Gastrocnemius medialis (tissue), 4 donors: ENCODE data around the gene CRHR2. TPM values are rescaled to one million over a fixed set of nuclear protein-coding genes. Genes with fewer than 3 reads are reported as not detected.
"Not testable (repeated sequence)": the region's sequence is repeated elsewhere in the genome, so short reads cannot be mapped to it uniquely, and the experiment has no call there.

ENCODE experiments used
- ATAC-seq, 2 donors: fragments of 150-250 bp; one replicate each; pipeline ENCODE4 v1.9.1; 2016
- DNase-seq, 2 donors: peaks; one replicate each; pipeline ENCODE4 v3.0.0-alpha.2; 2019
- H3K27ac ChIP-seq, 4 donors: fragments of 200-600 bp; sonication (generic); 1 replicate in 1 of 4; 2 replicates in 3 of 4; pipeline ENCODE4 v1.5.1; 2016 to 2018; ENCODE audit warnings: mild to moderate bottlenecking in 2 of 4, moderate library complexity in 1 of 4
- H3K27me3 ChIP-seq, 3 donors: fragments of 200-600 bp; sonication (generic) in 2 of 3; 1 replicate in 1 of 3; 2 replicates in 2 of 3; pipeline versions ENCODE4 v1.5.1 to v1.6.0; 2016 to 2019; ENCODE audit warnings: mild to moderate bottlenecking in 1 of 3, moderate library complexity in 1 of 3
- H3K36me3 ChIP-seq, 2 donors: fragments of 200-600 bp; sonication (generic) in 1 of 2; one replicate each; pipeline ENCODE4 v1.5.1; 2017 to 2018
- H3K4me1 ChIP-seq, 2 donors: fragments of 200-600 bp; sonication (generic) in 1 of 2; one replicate each; pipeline ENCODE4 v1.5.1; 2016 to 2017; ENCODE audit warnings: mild to moderate bottlenecking in 2 of 2
- H3K4me3 ChIP-seq, 4 donors: fragments of 200-600 bp; sonication (generic) in 3 of 4; 1 replicate in 1 of 4; 2 replicates in 3 of 4; pipeline ENCODE4 v1.5.1; 2016 to 2019; ENCODE audit warnings: mild to moderate bottlenecking in 2 of 4
- H3K9me3 ChIP-seq, 3 donors: fragments of 200-600 bp; sonication (generic) in 2 of 3; 1 replicate in 1 of 3; 2 replicates in 2 of 3; pipeline ENCODE4 v1.5.1; 2016 to 2019
- CTCF ChIP-seq, 5 experiments: fragments of 450-650 bp in 3 of 5; fragments of 200-600 bp in 2 of 5; sonication (generic) in 2 of 5; IDR thresholded peaks in 4 of 5; conservative IDR thresholded peaks in 1 of 5; 1 replicate in 4 of 5; 2 replicates in 1 of 5; pipeline ENCODE4 v1.5.1; 2016 to 2019; ENCODE audit warnings: antibody characterized with exemption in 5 of 5, mild to moderate bottlenecking in 3 of 5, moderate library complexity in 3 of 5
- POLR2A ChIP-seq, 2 donors: fragments of 450-650 bp; IDR thresholded peaks; one replicate each; pipeline ENCODE4 v1.6.1; 2017; ENCODE audit warnings: antibody characterized with exemption in 2 of 2, mild to moderate bottlenecking in 2 of 2, moderate library complexity in 2 of 2
- in situ Hi-C, 4 donors: fragments of 200-750 bp; cut with MboI; loops; one replicate each; pipeline versions ENCODE4 v1.15.0 to v1.8.0; 2017; ENCODE audit warnings: low sequenced_read_pairs in 4 of 4
- intact Hi-C: fragments of 100-400 bp; cut with DNase I; formaldehyde crosslinking; loops from one replicate; pipeline ENCODE4 v1.15.1; 2023; ENCODE audit warnings: low total_unique reads
- total RNA-seq, 4 donors: library from RNA; depleted of rRNA; stranded (reverse); fragments of >200 nt; gene quantifications; one replicate each; pipeline versions ENCODE4 v1.1.0 to v1.2.3, GENCODE V29; 2016

Gene CRHR2
- total RNA-seq, 4 donors from 2014 or later = 0.07 to 0.52 TPM; not detected in 2

GRCh38 chr7:30723776-30724175 is 41.5 kb upstream of the CRHR2 start:
- TF ChIP-seq POLR2A (IDR thresholded peaks at IDR 0.05) (no peak), CTCF (IDR thresholded peaks at IDR 0.05 in 4 of 5, conservative IDR thresholded peaks at IDR 0.05 in 1 of 5) (no peak)
- no peak for ATAC-seq
- in situ Hi-C loops = no loop called here

GRCh38 chr7:30722671-30723070 is 40.4 kb upstream of the CRHR2 start:
- H3K4me1 ChIP-seq = no peaks in the 10 kb centered on the region
- H3K9me3 ChIP-seq = peaks cover 0 to 3% (median 0%) of the 10 kb centered on the region in 3 donors
- no peaks in the 10 kb centered on the region for H3K27me3 ChIP-seq
- in situ Hi-C loops (no loop called here), intact Hi-C loops (no loop called here)
- no peak for TF ChIP-seq POLR2A (IDR thresholded peaks at IDR 0.05)
- no peak for TF ChIP-seq CTCF (IDR thresholded peaks at IDR 0.05 in 4 of 5, conservative IDR thresholded peaks at IDR 0.05 in 1 of 5)
- ATAC-seq = no peak
- H3K27ac ChIP-seq = no peak overlapping the region
- no peaks in the 10 kb centered on the region for H3K36me3 ChIP-seq
- H3K4me3 ChIP-seq = no peak overlapping the region
- DNase-seq = no peak

More at GRCh38 chr7:30723776-30724175, 41.5 kb upstream of the CRHR2 start:
- H3K4me1 ChIP-seq = no peaks in the 10 kb centered on the region
- DNase-seq = no peak
- H3K36me3 ChIP-seq = no peaks in the 10 kb centered on the region
- H3K9me3 ChIP-seq = no peaks in the 10 kb centered on the region
- no peaks in the 10 kb centered on the region for H3K27me3 ChIP-seq
- intact Hi-C loops = no loop called here
- H3K27ac ChIP-seq = no peak overlapping the region
- H3K4me3 ChIP-seq = no peak overlapping the region

- Histone ChIP-seq H3K27ac (no peak overlapping the region), H3K36me3 (no peaks in the 10 kb centered on the region), H3K27me3 (no peaks in the 10 kb centered on the region), H3K4me1 (no peaks in the 10 kb centered on the region), H3K9me3 (peaks cover 0 to 3% (median 0%) of the 10 kb centered on the region in 3 donors), H3K4me3 (no peak overlapping the region)
- intact Hi-C loops = no loop called here
- in situ Hi-C loops = no loop called here
- no peak for TF ChIP-seq POLR2A (IDR thresholded peaks at IDR 0.05)
- no peak for TF ChIP-seq CTCF (IDR thresholded peaks at IDR 0.05 in 4 of 5, conservative IDR thresholded peaks at IDR 0.05 in 1 of 5)
- DNase-seq = no peak
- ATAC-seq = no peak
These were observed 39.9 kb upstream of the CRHR2 start for GRCh38 chr7:30722187-30722586.

DNA sequence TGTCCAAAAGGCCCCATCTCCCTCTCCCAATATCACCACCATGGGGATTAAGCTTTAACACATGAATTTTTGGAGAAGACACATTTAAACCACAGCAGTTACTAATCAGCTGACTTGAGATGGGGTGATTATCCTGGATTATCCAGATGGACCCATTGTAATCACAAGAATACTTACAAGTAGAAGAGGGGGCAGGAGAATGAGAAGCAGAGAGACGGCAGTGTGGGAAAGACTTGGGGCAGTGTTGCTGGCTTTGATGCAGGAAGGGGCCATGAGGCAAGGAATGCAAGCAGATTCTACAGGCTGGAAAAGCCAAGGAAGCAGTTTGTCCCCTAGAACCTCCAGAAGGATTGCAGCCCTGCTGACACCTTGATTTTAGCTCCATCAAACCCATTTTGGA is 39.0 kb upstream of the CRHR2 start:
- no peak for TF ChIP-seq POLR2A (IDR thresholded peaks at IDR 0.05)
- no peak for TF ChIP-seq CTCF (IDR thresholded peaks at IDR 0.05 in 4 of 5, conservative IDR thresholded peaks at IDR 0.05 in 1 of 5)
- no peaks in the 10 kb centered on the region for H3K36me3 ChIP-seq
- no peaks in the 10 kb centered on the region for H3K27me3 ChIP-seq
- no peak overlapping the region for H3K4me3 ChIP-seq
- in situ Hi-C loops = no loop called here
- no peak overlapping the region for H3K27ac ChIP-seq
- intact Hi-C loops = no loop called here
- ATAC-seq (no peak), DNase-seq (no peak)
- H3K9me3 ChIP-seq = peaks cover 0 to 3% (median 0%) of the 10 kb centered on the region in 3 donors
- no peaks in the 10 kb centered on the region for H3K4me1 ChIP-seq

DNA sequence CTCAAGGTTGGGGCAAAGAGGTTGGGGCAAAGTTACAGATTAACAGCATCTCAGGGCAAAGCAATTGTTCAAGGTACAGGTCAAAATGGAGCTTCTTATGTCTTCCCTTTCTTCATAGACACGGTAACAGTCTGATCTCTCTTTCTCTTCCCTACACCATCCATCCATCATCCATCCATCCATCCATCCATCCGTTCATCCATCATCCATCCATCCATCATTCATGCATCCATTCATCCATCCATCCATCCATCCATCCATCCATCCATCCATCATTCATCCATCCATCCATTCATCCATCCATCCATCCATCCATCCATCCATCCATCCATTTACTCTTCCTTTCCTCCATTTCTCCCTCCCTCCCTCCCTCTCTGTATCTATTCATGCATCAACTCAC is 37.2 kb upstream of the CRHR2 start:
- H3K4me3 ChIP-seq, H3K9me3 ChIP-seq, in situ Hi-C loops, H3K27me3 ChIP-seq, H3K36me3 ChIP-seq, H3K27ac ChIP-seq, H3K4me1 ChIP-seq, DNase-seq, ATAC-seq: not testable (repeated sequence)
- intact Hi-C loops = loop anchor here (5.0 kb wide), 1 partner anchor 37 kb away; the partner anchor contains the start of gene CRHR2
